UCSD-AML1 (cell line): Measurements from ENCODE around the gene CSN1S1.

ENCODE experiments used
- DNase-seq: peaks from one replicate; lab custom pipeline; 2025; ENCODE audit not compliant: unreplicated experiment; lab: John Stamatoyannopoulos, UW

CSN1S1 gene

GRCh38 chr4:69991016-69991415 is 60.1 kb downstream of the CSN1S1 start:
- DNase-seq = no peak

GRCh38 chr4:69994782-69995181 is 63.9 kb downstream of the CSN1S1 start:
- no peak for DNase-seq

- DNase-seq = no peak
Measured at GRCh38 chr4:69995526-69996016, 64.7 kb downstream of the CSN1S1 start, which contains the start of gene STATH. STATH (plus strand) TSS chr4:69995966; CDS start chr4:69998438, 2,472 bp downstream.
